Activated T-cell treated with anti-CD3 and anti-CD28 coated beads for 24 hours (primary cell): ENCODE data around the gene ITPR3.

Experiments
- DNase-seq: peaks from one replicate; pipeline ENCODE4 v3.0.0-alpha.2; 2020; ENCODE audit warnings: low read depth

Gene ITPR3

GRCh38 chr6:33670086-33670660, 49.1 kb downstream of the ITPR3 start:
- no peak for DNase-seq

- no peak for DNase-seq
Observed at GRCh38 chr6:33670971-33671743, 50.0 kb downstream of the ITPR3 start.

GRCh38 chr6:33671744-33672072, 50.6 kb downstream of the ITPR3 start:
- DNase-seq: no peak

- no peak for DNase-seq
Observed at GRCh38 chr6:33672808-33673207, 51.7 kb downstream of the ITPR3 start.

GRCh38 chr6:33673851-33674250, 52.7 kb downstream of the ITPR3 start:
- no peak for DNase-seq

- DNase-seq: no peak
Observed at GRCh38 chr6:33675968-33676367, 54.8 kb downstream of the ITPR3 start.

GRCh38 chr6:33676416-33677142, 55.5 kb downstream of the ITPR3 start:
- DNase-seq: no peak

GRCh38 chr6:33677143-33677660, 56.1 kb downstream of the ITPR3 start:
- DNase-seq: no peak

- DNase-seq: no peak
Observed at GRCh38 chr6:33677689-33678088, 56.6 kb downstream of the ITPR3 start.

- DNase-seq: no peak
Observed at GRCh38 chr6:33678233-33678931, 57.3 kb downstream of the ITPR3 start.

- DNase-seq: no peak
Observed at GRCh38 chr6:33678932-33679490, 57.9 kb downstream of the ITPR3 start.

GRCh38 chr6:33679761-33680160, 58.6 kb downstream of the ITPR3 start:
- no peak for DNase-seq

GRCh38 chr6:33682341-33682740, 61.2 kb downstream of the ITPR3 start:
- DNase-seq: no peak

GRCh38 chr6:33683051-33683571, 62.0 kb downstream of the ITPR3 start:
- peak; percentile 23 for DNase-seq

- DNase-seq: no peak
Observed at GRCh38 chr6:33683576-33684427, 62.7 kb downstream of the ITPR3 start.

GRCh38 chr6:33684428-33684896, 63.3 kb downstream of the ITPR3 start:
- DNase-seq: no peak

GRCh38 chr6:33684983-33685382, 63.9 kb downstream of the ITPR3 start:
- DNase-seq: no peak

- no peak for DNase-seq
Observed at GRCh38 chr6:33685411-33686224, 64.5 kb downstream of the ITPR3 start.

GRCh38 chr6:33686225-33686924, 65.3 kb downstream of the ITPR3 start:
- no peak for DNase-seq
